AG04449 (cell line): ENCODE measurements around the gene MYO1G.

ENCODE experiments used
- CTCF ChIA-PET: fragments of 350-600 bp; formaldehyde crosslinking; extraction: SDS; loops from one replicate; lab custom pipeline; 2021; ENCODE audit warnings: antibody characterized with exemption; lab: Yijun Ruan, JAX
- POLR2A ChIA-PET: fragments of 400-600, 350-600 bp; formaldehyde crosslinking; extraction: SDS; loops from one replicate; lab custom pipeline; 2020; ENCODE audit warnings: antibody characterized with exemption, inconsistent platforms; lab: Yijun Ruan, JAX
- DNase-seq: peaks from one replicate; pipeline ENCODE4 v3.0.0-alpha.2; 2010; ENCODE audit warnings: low read depth, low spot score
- H3K4me3 ChIP-seq: 2 replicates; pipeline ENCODE4 v1.5.1; 2011; ENCODE audit warnings: low read depth, mild to moderate bottlenecking, control low read depth, low read length
- TF ChIP-seq, protein P1 (sequence below): IDR thresholded peaks from one replicate; pipeline ENCODE4 v1.5.1; 2011; ENCODE audit warnings: mild to moderate bottlenecking, moderate library complexity, low read length, control low read depth, inconsistent platforms; ENCODE audit not compliant: insufficient read depth; ENCODE audit errors: missing control alignments

The MYO1G gene

DNA sequence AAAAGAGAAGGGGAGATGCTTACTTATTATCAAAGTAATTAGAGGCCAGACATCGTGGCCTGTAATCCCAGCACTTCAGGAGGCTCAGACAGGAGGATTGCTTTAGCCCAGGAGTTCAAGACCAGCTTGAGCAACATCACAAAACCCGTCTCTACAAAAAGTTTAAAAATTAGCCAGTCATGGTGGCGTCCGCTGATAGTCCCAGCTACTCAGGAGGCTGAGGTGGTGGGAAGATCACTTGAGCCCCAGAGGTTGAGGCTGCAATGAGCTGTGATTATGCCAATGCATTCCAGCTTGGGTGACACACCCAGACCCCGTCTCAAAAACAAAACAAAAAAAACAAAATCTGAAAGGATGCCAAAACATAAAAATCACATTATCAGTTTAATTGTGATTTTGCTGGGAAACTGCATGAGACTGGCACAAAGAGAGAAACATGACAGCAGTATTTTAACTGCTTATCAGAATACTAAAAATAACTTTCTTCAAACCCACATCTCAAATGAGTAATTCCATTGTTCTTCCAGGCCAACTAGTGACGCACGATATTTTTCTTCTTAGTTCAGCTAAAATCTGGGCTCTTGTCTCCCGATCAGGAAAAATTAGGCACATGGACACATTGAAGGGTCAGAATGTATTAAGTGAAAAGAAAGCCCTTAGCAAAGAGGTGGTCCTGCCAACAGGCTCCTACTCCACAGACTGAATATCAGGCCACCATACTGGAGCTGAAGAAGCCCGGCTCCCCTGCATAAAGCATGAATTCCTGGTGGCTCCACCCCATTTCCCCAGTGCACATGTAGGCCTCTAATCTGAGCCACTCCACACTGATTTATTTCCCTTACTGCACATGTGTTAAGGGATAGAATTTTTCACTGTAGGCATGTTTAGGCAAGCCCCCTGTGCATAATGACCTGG is 11.6 kb upstream of the MYO1G start:
- no peak for DNase-seq
- TF ChIP-seq, protein P1, sequence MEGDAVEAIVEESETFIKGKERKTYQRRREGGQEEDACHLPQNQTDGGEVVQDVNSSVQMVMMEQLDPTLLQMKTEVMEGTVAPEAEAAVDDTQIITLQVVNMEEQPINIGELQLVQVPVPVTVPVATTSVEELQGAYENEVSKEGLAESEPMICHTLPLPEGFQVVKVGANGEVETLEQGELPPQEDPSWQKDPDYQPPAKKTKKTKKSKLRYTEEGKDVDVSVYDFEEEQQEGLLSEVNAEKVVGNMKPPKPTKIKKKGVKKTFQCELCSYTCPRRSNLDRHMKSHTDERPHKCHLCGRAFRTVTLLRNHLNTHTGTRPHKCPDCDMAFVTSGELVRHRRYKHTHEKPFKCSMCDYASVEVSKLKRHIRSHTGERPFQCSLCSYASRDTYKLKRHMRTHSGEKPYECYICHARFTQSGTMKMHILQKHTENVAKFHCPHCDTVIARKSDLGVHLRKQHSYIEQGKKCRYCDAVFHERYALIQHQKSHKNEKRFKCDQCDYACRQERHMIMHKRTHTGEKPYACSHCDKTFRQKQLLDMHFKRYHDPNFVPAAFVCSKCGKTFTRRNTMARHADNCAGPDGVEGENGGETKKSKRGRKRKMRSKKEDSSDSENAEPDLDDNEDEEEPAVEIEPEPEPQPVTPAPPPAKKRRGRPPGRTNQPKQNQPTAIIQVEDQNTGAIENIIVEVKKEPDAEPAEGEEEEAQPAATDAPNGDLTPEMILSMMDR, result no peak
- POLR2A ChIA-PET, result no interaction called here
- no peak overlapping the region for H3K4me3 ChIP-seq
- CTCF ChIA-PET, result interaction anchor here (1.1 to 3.2 kb wide), 4 partner anchors 8 to 146 kb away, joined by 3 to 11 read pairs (median 6); no protein-coding TSS in a partner anchor

DNA sequence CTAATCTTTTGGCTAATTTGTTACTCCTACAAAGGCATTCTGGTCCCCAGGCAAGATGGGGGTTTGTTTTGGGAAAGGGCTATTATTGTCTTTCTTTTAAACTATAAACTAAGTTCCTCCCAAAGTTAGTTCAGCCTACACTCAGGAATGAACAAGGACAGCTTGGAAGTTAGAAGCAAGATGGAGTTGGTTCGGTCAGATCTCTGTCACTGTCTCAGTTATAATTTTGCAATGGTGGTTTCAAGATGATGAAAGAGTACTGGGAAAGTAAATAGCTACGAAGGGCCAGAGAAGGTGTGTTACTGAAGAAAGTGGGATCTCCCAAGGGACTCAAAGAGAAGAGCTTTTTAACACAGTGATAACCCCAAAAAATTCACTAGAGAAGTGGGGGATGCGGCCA is 10.3 kb upstream of the MYO1G start:
- CTCF ChIA-PET, result interaction anchor here (1.1 to 3.2 kb wide), 5 partner anchors 10 to 147 kb away, joined by 3 to 11 read pairs (median 4); no protein-coding TSS in a partner anchor
- H3K4me3 ChIP-seq, result no peak overlapping the region
- TF ChIP-seq, protein P1, result no peak
- DNase-seq, result no peak
- POLR2A ChIA-PET, result no interaction called here

DNA sequence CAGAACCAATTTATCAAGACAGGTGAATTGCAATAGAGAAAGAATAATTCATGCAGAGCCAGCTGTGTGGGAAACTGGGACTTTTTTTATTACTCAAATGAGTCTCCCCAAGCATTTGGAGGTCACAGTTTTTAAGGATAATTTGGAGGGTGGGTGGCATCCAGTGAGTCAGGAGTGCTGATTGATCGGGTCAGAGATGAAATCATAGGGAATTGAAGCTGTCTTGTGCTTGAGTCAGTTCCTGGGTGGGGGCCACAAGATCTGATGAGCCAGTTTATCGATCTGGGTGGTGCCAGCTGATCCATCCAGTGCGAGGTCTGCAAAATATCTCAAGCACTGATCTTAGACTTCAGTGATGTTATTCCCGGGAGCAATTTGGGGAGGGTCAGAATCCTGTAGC is 9.9 kb upstream of the MYO1G start:
- ChIA-PET CTCF (interaction anchor here (1.2 to 3.2 kb wide), 4 partner anchors 10 to 26 kb away, joined by 3 to 11 read pairs (median 6); no protein-coding TSS in a partner anchor), POLR2A (no interaction called here)
- H3K4me3 ChIP-seq, result no peak overlapping the region

DNA sequence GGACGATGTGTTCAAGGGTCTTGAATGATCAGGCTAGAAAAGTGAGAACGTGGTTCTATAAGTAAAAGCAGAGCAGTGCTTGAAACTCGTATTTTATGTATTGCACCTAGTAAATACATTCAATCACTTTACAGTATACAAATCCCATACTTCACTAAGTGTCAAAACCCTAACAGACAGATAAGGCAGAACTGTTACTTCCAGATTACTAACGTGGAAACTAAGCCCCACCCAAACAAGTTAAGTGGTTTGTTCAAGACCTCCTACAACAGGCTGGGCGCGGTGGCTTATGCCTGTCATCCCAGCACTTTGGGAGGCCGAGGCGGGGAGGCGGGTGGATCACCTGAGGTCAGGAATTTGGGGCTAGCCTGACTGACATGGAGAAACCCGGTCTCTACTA is 9.2 kb upstream of the MYO1G start:
- H3K4me3 ChIP-seq, result no peak overlapping the region
- CTCF ChIA-PET, result interaction anchor here (3.2 kb wide), 1 partner anchor 14 kb away, joined by 11 read pairs; no protein-coding TSS in a partner anchor

More for the DNA sequence above, 9.9 kb upstream of the MYO1G start:
- TF ChIP-seq, protein P1, result no peak
- no peak for DNase-seq

DNA sequence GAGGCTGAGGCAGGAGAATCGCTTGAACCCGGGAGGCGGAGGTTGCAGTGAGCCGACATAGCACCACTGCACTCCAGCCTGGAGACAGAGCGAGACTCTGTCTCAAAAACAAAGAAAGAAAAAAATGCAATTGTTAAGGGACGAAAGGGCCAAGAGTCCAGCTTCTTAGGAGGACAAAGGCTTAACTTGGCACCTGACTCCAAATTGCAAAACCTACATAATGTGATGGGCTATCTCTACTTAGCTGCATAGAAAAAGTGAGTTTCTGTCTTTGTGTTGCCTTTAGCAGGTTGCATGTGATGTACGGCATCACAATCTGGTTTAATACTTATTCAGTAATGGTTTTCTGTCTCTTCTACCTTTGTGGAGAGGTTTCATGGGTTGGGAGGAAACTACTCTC is 8.6 kb upstream of the MYO1G start:
- TF ChIP-seq, protein P1, result no peak
- no peak overlapping the region for H3K4me3 ChIP-seq
- POLR2A ChIA-PET, result interaction anchor here (2.9 kb wide), 1 partner anchor 14 kb away, joined by 19 read pairs; no protein-coding TSS in a partner anchor
- no peak for DNase-seq
- CTCF ChIA-PET, result no interaction called here

More for the DNA sequence above, 9.2 kb upstream of the MYO1G start:
- TF ChIP-seq, protein P1, result no peak
- POLR2A ChIA-PET, result interaction anchor here (2.9 kb wide), 1 partner anchor 15 kb away, joined by 19 read pairs; no protein-coding TSS in a partner anchor
- no peak for DNase-seq
